Stimulated activated naive CD4-positive, alpha-beta T cell (primary cell): ENCODE data around the gene ODAD4.
A peak's percentile ranks its signal among the peaks of the same experiment; 100 is the strongest.

Source experiments
- DNase-seq, 6 experiments: peaks; one replicate each; lab custom pipeline; 2025; lab: John Stamatoyannopoulos, UW

ODAD4 gene

DNA sequence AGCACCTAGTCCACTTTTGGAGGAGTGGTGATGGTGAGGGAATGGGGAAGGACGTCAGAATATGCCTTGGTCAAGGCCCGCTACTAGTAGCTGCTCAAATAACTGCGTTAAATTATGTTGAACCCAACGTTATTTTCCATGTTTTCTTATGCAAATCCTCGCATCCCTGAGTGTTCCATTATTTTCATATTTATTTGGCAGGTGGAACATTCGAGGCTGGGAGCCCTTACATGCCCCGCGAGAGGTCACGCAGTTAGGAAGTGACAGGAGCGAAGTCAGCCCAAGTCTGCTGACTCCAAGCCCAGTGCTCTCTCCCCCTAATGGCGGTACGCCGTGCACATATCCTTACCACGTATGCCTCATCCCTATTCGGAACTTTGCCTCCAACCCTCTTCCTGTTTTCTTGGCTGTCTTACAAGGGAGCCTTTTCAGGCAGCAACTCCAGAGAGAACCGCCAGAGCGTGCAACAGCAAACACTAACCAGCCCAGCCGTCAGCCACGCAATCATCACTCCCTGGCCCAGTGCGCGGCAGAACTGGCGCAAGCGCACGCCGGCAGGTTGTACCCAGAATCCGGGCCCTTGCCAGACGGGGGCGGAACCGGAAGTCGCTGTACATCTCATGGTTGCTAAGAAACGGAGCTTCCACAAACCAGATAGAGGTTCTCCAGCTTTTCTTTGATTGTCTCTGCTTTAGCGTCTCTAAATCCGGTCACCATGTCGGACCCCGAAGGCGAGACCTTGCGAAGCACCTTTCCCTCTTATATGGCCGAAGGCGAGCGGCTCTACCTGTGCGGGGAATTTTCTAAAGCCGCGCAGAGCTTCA lies at the start of gene ODAD4:
Gene ODAD4 (plus strand): TSS at position 609 of the 824 bp plus-strand sequence. CDS start 107 bp downstream, at position 716.
- DNase-seq = peak; percentile 90 to 96 (median 95)

DNA sequence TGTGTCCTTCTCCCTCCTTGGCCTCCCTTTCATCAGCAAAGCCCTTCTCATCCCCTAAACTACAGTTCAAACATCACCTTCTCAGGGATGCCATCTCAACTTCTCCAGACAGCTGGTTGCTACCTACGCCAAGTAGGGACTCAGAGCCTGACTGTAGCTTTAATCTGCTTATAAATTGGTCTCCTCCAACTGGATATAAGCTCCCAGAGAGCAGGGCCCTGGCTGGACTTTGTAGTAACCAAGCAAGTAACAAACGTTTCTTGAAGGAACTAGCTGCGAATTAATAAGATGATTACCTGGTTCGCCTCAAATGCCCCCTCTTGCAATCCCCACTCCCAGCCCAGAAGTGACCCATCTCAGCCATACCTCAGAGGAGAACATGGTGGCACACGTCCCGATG lies 47.7 kb upstream of the ODAD4 start:
- no peak for DNase-seq

DNA sequence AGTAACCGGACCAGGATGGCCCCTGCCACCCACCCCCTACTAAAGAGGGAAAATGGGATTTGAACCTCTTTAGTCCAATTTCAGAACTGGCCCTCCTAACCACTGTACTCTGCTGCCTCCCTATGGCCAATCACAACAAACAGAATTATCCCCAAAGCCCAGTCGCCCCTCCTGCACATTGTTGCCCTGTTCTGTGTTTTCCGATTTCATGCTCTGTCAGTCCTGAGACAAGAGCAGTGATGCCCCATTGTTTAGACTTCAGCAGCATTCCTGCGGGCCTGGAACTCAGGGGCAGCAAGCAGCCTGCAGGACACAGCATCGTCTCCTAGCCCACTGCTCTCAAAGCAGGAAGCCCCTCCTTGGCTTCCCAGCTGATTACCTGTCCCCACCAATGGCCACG lies 44.7 kb upstream of the ODAD4 start:
- no peak for DNase-seq

- DNase-seq = no peak
These were observed 42.0 kb upstream of the ODAD4 start for GRCh38 chr17:41888332-41888965.

- no peak for DNase-seq
These were observed 39.0 kb upstream of the ODAD4 start for GRCh38 chr17:41891135-41892020.

DNA sequence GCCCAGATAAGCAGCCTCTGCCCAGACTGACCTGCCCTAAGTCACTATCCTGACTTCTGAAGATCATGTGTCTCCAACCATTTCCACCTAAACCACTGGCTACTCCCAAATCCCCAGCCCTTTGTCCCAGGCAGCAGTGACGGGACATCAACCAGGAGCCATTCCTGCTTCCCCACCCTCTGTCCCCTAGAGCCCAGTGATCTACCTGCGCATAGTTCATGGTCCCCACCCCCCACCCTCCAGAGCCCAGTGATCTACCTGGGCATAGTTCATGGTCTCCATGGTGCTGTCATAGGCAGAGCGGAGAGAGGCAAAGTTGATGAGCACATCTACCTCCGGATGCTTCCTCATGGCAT lies 38.4 kb upstream of the ODAD4 start:
- no peak for DNase-seq

DNA sequence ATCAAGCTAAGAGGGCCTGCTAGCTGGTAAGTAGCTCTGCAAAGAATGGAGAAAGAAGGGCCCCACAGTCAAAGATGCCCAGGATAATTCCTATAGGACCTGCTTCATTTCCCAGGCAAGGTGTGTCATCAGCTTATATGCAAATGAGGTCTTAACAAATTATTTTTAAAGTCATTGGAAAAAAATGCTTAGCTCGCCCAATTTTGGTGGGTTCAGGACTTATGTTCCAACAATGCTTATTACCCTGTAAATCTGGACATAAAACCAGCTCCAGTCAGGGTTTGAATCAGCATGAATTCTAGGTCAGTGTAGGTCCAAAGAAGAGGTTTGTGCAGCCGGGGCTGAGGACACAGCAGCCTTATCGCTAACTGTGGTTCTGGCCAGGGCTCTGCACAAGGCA lies 37.0 kb upstream of the ODAD4 start:
- no peak for DNase-seq

DNA sequence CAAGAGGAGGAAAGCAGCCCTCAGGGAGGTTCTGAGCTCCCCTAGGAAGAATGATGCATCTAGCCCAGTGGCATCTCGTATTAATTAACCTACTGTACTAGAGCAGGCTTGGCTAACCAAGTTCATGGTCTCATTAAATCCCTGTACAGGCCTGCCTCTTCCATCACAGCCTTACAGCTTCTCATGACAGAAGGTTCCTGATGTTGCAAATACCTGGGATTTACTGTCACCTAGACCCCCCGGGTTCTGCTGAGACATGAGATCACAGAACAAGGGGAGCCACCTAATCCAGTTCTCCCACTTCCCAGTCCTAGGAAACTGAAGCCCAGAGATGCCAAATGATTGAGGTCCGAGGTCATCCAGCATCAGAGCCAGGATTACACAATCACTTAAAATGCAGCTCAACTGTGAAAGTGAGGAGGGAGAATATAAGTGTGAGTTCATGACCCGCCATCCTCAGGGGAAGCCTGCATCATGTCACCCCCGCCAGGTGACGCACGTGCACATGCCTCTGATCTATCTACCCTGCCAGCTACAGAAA lies 35.6 kb upstream of the ODAD4 start:
- DNase-seq = no peak

- no peak for DNase-seq
These were observed 34.8 kb upstream of the ODAD4 start for GRCh38 chr17:41895617-41896016.

DNA sequence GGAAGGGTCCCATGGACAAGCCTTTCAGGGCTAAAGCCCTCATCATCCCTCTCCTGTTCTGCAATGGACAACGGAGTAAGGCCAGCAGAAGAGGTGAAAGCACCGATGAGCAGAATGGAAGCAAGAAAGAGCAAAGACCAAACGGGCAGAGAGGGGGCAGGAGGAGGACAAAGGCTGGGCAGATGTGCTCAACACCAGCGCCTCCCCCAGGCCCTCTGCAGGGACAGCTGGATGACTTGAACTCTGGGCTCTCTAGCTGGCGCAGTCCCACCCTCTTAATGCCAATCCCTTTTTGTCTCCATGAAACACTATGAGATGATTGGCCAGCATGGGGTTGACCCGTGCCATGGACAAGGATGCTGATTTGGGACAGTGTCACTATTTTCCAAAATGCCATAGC lies 33.7 kb upstream of the ODAD4 start:
- no peak for DNase-seq

DNA sequence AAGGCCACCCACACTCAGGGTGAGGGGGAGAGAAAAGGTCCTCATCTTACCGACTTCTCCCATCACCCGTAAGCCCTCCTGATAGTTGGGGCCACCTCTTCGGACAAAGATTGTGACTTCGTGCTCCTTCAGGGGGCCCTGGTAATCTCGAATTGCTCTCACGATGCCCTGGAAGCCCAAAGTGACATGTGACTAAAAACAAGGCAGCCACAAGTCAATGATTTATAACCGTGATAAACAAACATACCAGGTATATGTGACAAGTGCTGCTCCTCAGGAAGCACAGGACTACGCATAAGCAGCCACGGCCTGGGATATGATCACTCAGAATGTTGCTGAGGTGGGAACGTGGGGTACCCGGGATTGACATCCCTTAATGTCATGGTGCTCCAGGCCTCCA lies 28.8 kb upstream of the ODAD4 start:
- DNase-seq = no peak

GRCh38 chr17:41904242-41904841 lies 26.1 kb upstream of the ODAD4 start:
- no peak for DNase-seq

DNA sequence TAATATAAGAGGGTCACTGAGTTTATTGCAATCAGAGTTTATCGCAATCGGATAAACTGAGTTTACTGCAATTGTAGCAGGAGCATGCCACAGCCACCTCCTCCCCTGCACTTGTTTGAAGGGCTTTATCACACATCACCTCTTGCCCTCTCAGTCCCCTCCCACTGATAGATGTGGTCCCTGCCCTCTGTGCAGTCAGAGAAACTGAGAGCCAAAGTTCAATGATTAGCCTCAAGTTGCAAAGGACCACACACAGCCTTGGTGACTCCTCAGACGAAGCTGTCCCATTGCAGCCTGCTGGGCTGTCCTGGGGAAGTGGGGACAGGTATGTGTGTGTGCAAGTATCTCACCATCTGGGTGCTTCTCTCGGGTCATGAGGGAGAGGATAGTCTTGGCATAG lies 25.2 kb upstream of the ODAD4 start:
- no peak for DNase-seq

DNA sequence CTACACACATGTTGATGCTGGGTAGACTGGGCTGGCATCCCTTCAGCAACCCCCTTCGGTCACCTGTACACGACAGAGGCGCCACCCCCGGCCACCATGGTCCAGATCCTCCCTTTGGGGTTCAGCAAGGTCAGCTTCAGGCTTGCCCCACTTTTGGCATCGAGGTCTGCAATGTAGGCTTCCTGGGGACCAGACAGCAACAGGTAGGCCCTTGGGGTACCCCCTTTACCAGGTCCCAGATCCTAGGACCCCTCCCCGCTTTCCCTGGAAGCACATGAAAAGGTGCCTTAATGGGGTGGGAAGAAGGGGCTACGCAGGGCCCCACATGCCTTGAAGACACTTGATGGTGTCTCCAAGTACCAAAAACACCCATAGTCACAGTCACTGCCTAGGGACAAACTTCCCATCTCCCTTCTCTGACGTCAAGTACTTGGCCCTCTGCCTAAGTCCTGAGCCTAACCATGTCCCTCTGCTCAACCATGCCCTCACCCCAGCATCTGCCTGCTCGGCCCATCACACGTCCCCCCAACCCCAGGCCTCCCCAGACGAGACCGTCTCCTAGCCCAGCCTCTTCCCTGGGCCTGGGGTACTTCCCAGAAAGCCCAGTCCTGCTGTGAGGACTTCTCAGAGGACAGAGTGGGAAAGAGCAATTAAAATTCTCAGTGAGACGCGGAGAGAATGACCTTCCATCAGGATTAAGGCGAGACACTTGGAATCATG lies 23.8 kb upstream of the ODAD4 start:
- no peak for DNase-seq

DNA sequence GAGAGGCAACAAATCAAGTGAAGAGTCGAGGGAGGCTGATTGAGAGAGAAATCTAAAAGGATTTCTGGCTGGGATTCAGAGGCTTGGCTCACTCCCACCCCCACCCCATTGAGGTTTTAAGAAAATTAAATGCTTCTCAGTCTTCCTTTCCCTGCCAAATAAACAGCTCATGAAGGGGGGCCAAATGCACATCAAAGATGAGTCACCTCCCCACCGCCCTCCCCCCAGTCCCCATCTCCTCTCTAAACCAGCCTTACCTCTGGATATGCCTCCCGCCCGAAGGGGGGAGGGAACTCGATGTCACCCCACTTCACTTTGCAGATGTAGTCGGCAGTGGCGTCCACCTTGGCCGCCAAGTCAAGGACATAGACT lies 23.2 kb upstream of the ODAD4 start:
- DNase-seq = no peak

DNA sequence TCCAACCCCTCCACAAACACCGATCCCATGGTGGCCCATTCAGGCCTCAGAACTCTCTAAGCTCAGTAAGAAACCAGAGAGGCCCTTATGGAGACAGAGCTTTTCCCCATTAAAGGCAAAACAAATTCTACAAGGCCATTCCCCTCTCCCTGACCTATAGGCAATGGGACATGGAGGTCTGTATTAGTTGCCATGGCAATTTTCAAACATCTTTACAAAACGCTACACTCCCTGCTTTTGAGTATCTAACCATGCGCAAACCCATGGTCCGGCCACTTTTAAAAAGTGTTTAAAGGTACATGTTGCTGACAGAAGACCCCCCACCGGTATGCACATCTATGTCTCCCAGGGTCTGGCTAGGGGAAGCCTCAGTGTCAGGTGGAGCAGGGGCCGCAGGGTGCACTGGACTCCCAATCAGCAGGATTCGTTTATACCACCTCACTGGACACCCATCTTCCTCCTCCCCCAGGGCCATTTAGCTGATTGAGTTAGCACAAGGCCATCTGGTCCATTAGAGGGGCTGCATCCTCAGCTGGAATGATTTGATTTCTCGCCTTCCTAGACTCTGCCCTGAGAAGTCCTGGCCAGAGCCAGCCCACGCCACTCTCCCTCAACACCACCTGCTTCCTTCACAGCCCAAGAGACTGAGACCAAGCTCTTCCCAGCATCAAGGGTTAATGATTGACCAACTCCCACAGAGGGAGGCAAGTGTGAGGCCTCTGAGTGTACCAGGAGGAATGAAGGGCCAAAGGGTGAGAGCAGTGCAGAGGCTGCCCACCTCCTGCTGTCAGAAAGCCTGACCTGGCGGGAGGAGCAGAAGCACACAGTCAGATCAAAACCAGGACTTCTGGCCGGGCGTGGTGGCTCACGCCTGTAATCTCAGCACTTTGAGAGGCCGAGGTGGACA lies 22.5 kb upstream of the ODAD4 start:
- DNase-seq = no peak

GRCh38 chr17:41909088-41909487 lies 21.3 kb upstream of the ODAD4 start:
- no peak for DNase-seq

GRCh38 chr17:41910701-41911391 lies 19.6 kb upstream of the ODAD4 start:
- no peak for DNase-seq

- DNase-seq = no peak
These were observed 17.5 kb upstream of the ODAD4 start for GRCh38 chr17:41912925-41913324.

- DNase-seq = no peak
These were observed 16.6 kb upstream of the ODAD4 start for GRCh38 chr17:41913798-41914197.
